Endothelial cell of umbilical vein (primary cell): Measurements from ENCODE around the gene EMC8. TPM values are rescaled to one million over a fixed set of nuclear protein-coding genes. Genes with fewer than 3 reads are reported as not detected.
A peak's percentile ranks its signal among the peaks of the same experiment; 100 is the strongest.

ENCODE experiments used
- BruUV-seq: library from RNA; stranded (reverse); fragments of 400-500 nt; replicated peaks from 2 replicates; lab custom pipeline; 2021; lab: Mats Ljungman, UMichigan
- CTCF ChIA-PET: fragments of 300-600, 350-600 bp; sonication (Branson Sonifier 250); formaldehyde crosslinking; loops from one replicate; lab custom pipeline; 2021; ENCODE audit warnings: antibody characterized with exemption, inconsistent platforms; lab: Charles Lee
- POLR2A ChIA-PET: fragments of 300-600, 350-600 bp; sonication (Branson Sonifier 250); formaldehyde crosslinking; loops from one replicate; lab custom pipeline; 2021; ENCODE audit warnings: antibody characterized with exemption, inconsistent platforms; lab: Charles Lee
- DNase-seq: peaks from one replicate; pipeline ENCODE4 v3.0.0-alpha.2; 2011; ENCODE audit warnings: low read depth, low spot score
- FAIRE-seq: peaks from 2 replicates; lab custom pipeline; 2011; peaks lifted over from hg19 to GRCh38; lab: Jason Lieb, UNC
- H2AFZ ChIP-seq: 2 replicates; pipeline ENCODE4 v1.6.0; 2012; ENCODE audit warnings: low read depth, low read length, control low read depth, inconsistent platforms
- H3K27ac ChIP-seq: 2 replicates; pipeline ENCODE4 v1.5.1; 2011; ENCODE audit warnings: low read depth, mild to moderate bottlenecking, control low read depth, low read length, moderate library complexity; ENCODE audit not compliant: insufficient read depth
- H3K27me3 ChIP-seq, 2 experiments: 2 replicates each; pipeline versions ENCODE4 v1.6.0 to v1.6.1; 2011; ENCODE audit warnings: low read length in 2 of 2, mixed read lengths in 1 of 2; ENCODE audit not compliant: control insufficient read depth in 2 of 2, insufficient read depth in 2 of 2
- H3K36me3 ChIP-seq, 2 experiments: 2 replicates in 1 of 2; 3 replicates in 1 of 2; pipeline ENCODE4 v1.5.1; 2011; ENCODE audit warnings: low read length in 2 of 2, mild to moderate bottlenecking in 1 of 2, moderate library complexity in 1 of 2; ENCODE audit not compliant: control insufficient read depth in 2 of 2, insufficient read depth in 2 of 2; ENCODE audit errors: extremely low read depth in 1 of 2
- H3K4me1 ChIP-seq: 3 replicates; pipeline ENCODE4 v1.5.1; 2011; ENCODE audit warnings: mild to moderate bottlenecking, low read length; ENCODE audit not compliant: control insufficient read depth, insufficient read depth; ENCODE audit errors: extremely low read depth
- H3K4me2 ChIP-seq: 2 replicates; pipeline ENCODE4 v1.6.1; 2011; ENCODE audit warnings: low read length, control low read depth, mixed read lengths; ENCODE audit not compliant: insufficient read depth
- H3K4me3 ChIP-seq, 3 experiments: fragments of 200-600 bp in 1 of 3; sonication (generic), shearing (Covaris generic) in 1 of 3; replicated peaks in 1 of 3; 2 replicates each; pipeline ENCODE4 v1.5.1; 2011 to 2016; ENCODE audit warnings: control low read depth in 3 of 3, low read length in 3 of 3, mild to moderate bottlenecking in 2 of 3, inconsistent platforms in 1 of 3, low read depth in 1 of 3, moderate library complexity in 1 of 3; ENCODE audit not compliant: insufficient read depth in 1 of 3
- H3K79me2 ChIP-seq: 2 replicates; pipeline ENCODE4 v1.6.0; 2012; ENCODE audit warnings: low read length, inconsistent platforms; ENCODE audit not compliant: control insufficient read depth, insufficient read depth
- H3K9ac ChIP-seq: replicated peaks from 2 replicates; pipeline ENCODE3; 2011; ENCODE audit warnings: low read length, control low read depth; ENCODE audit not compliant: insufficient read depth; ENCODE audit errors: extremely low read depth
- H3K9me1 ChIP-seq: replicated peaks from 3 replicates; pipeline ENCODE4 v1.6.0; 2011; ENCODE audit warnings: mild to moderate bottlenecking, low read length; ENCODE audit not compliant: control insufficient read depth, insufficient read depth; ENCODE audit errors: extremely low read depth
- H3K9me3 ChIP-seq: replicated peaks from 2 replicates; pipeline ENCODE4 v1.5.1; 2012; ENCODE audit warnings: low read length, inconsistent platforms; ENCODE audit not compliant: control insufficient read depth, insufficient read depth
- H4K20me1 ChIP-seq: replicated peaks from 2 replicates; pipeline ENCODE3; 2011; ENCODE audit warnings: mild to moderate bottlenecking, low read length; ENCODE audit not compliant: control insufficient read depth, insufficient read depth; ENCODE audit errors: extremely low read depth
- EZH2 ChIP-seq: IDR thresholded peaks from 2 replicates; pipeline ENCODE4 v1.6.1; 2012; ENCODE audit warnings: borderline replicate concordance, low read depth, mild to moderate bottlenecking, moderate library complexity, low read length, inconsistent platforms; ENCODE audit not compliant: severe bottlenecking
- FOS ChIP-seq: IDR thresholded peaks from 2 replicates; pipeline ENCODE4 v1.6.1; 2011; ENCODE audit warnings: mild to moderate bottlenecking, low read length, moderate library complexity, borderline replicate concordance; ENCODE audit not compliant: insufficient read depth
- GATA2 ChIP-seq: IDR thresholded peaks from 2 replicates; pipeline ENCODE4 v1.7.0; 2011; ENCODE audit warnings: low read depth, mild to moderate bottlenecking, moderate library complexity, mixed read lengths, low read length; ENCODE audit not compliant: insufficient read length, insufficient read depth
- MYC ChIP-seq: IDR thresholded peaks from one replicate; pipeline ENCODE4 v1.6.1; 2011; ENCODE audit warnings: mild to moderate bottlenecking, low read depth, low read length
- dilution Hi-C: fragments of 300-500 bp; cut with MboI; formaldehyde crosslinking; loops from one replicate; pipeline ENCODE4 v1.15.0; 2019; ENCODE audit warnings: low sequenced_read_pairs; ENCODE audit not compliant: extremely low pct_ligation_motif_present
- intact Hi-C: fragments of 100-400 bp; cut with micrococcal nuclease; formaldehyde crosslinking; loops from one replicate; pipeline ENCODE4 v1.10.0; 2022
- polyA plus RNA-seq, 4 experiments: library from polyadenylated mRNA; depleted of rRNA in 3 of 4; stranded (reverse) in 3 of 4; unstranded in 1 of 4; fragments of >200 nt; gene quantifications; 2 replicates each; pipeline versions ENCODE4 v1.2.1 to v1.2.3, GENCODE V29; 2011 to 2012; ENCODE audit warnings: missing spikeins in 1 of 4
- total RNA-seq: library from RNA; stranded (reverse); gene quantifications from 2 replicates; pipeline ENCODE4 v1.2.3, GENCODE V29; 2021

Gene EMC8
- total and polyA plus RNA-seq, 2 donors (not counting 3 experiments of a cell fraction or from before 2014, with no cell fraction given), result 51.2 to 59.6 TPM

GRCh38 chr16:85812031-85812807, 12.9 kb upstream of the EMC8 start:
- Histone ChIP-seq H3K27ac (no peak overlapping the region), H3K4me2 (no peak overlapping the region), H3K79me2 (no peaks in the 10 kb centered on the region), H3K4me3 (no peak overlapping the region), H2AFZ (no peak overlapping the region), H3K36me3 (no peaks in the 10 kb centered on the region), H3K9me1 (no peaks in the 10 kb centered on the region), H3K9ac (no peak overlapping the region), H3K27me3 (peaks cover 16 to 26% of the 10 kb centered on the region in 2 experiments), H3K4me1 (no peaks in the 10 kb centered on the region), H3K9me3 (no peaks in the 10 kb centered on the region), H4K20me1 (no peaks in the 10 kb centered on the region)
- intact Hi-C loops, result no loop called here
- FAIRE-seq, result no peak
- DNase-seq, result no peak
- TF ChIP-seq GATA2 (no peak), EZH2 (peak; percentile 38)
- POLR2A ChIA-PET, result no interaction called here
- CTCF ChIA-PET, result interaction anchor here (1.4 to 2.5 kb wide), 2 partner anchors 9 to 204 kb away, joined by 7 to 9 read pairs; no protein-coding TSS in a partner anchor
- no TSS peak for BruUV-seq
- dilution Hi-C loops, result no loop called here

GRCh38 chr16:85810742-85811115, 11.4 kb upstream of the EMC8 start:
- no peaks in the 10 kb centered on the region for H3K79me2 ChIP-seq
- H3K4me3 ChIP-seq, result no peak overlapping the region
- intact Hi-C loops, result no loop called here
- no peak overlapping the region for H2AFZ ChIP-seq
- no peak overlapping the region for H3K9ac ChIP-seq
- dilution Hi-C loops, result no loop called here
- no peaks in the 10 kb centered on the region for H4K20me1 ChIP-seq
- BruUV-seq, result no TSS peak
- H3K4me1 ChIP-seq, result no peaks in the 10 kb centered on the region
- no peak for TF ChIP-seq MYC
- TF ChIP-seq FOS, result no peak
- no peak overlapping the region for H3K4me2 ChIP-seq
- H3K36me3 ChIP-seq, result peaks cover 0 to 10% of the 10 kb centered on the region in 2 experiments
- no peak for DNase-seq
- CTCF ChIA-PET, result interaction anchor here (1.2 to 2.1 kb wide), 4 partner anchors 9 to 205 kb away, joined by 3 to 8 read pairs (median 4); no protein-coding TSS in a partner anchor
- FAIRE-seq, result no peak
- H3K27ac ChIP-seq, result no peak overlapping the region
- POLR2A ChIA-PET, result no interaction called here
- peaks cover 16 to 26% of the 10 kb centered on the region in 2 experiments for H3K27me3 ChIP-seq
- no peaks in the 10 kb centered on the region for H3K9me1 ChIP-seq
- no peaks in the 10 kb centered on the region for H3K9me3 ChIP-seq
